Esophagus muscularis mucosa (tissue), 3 donors: ENCODE measurements around the gene SLC26A9.

Source experiments
- POLR2A ChIP-seq: fragments of 450-650 bp; IDR thresholded peaks from one replicate; pipeline ENCODE4 v1.6.1; 2017; ENCODE audit warnings: antibody characterized with exemption, moderate library complexity, mild to moderate bottlenecking, low read depth
- TF ChIP-seq, protein P1 (sequence below), 3 experiments: fragments of 200-600 bp in 2 of 3; fragments of 450-650 bp in 1 of 3; sonication (generic) in 2 of 3; IDR thresholded peaks; one replicate each; pipeline ENCODE4 v1.5.1; 2017 to 2019; ENCODE audit warnings: antibody characterized with exemption in 3 of 3, mild to moderate bottlenecking in 2 of 3, moderate library complexity in 1 of 3

DNA sequence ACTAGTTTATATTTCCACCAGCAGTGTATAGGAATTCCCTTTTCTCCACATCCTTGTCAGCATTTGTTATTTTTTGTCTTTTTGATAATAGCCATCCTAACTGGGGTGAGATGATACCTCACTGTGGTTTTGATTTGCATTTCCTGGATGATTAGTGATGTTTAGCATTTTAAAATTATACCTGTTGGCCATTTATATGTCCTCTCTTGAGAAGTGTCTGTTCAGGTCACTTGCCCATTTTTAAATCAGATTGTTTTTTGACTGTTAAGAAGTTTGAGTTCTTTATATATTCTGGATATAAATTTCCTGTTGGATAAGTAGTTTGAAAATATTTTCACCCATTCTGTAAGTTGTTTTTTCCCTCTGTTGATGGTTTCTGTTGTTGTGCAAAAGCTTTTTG lies 62.3 kb downstream of the SLC26A9 start:
- no peak for TF ChIP-seq POLR2A
- TF ChIP-seq, protein P1, sequence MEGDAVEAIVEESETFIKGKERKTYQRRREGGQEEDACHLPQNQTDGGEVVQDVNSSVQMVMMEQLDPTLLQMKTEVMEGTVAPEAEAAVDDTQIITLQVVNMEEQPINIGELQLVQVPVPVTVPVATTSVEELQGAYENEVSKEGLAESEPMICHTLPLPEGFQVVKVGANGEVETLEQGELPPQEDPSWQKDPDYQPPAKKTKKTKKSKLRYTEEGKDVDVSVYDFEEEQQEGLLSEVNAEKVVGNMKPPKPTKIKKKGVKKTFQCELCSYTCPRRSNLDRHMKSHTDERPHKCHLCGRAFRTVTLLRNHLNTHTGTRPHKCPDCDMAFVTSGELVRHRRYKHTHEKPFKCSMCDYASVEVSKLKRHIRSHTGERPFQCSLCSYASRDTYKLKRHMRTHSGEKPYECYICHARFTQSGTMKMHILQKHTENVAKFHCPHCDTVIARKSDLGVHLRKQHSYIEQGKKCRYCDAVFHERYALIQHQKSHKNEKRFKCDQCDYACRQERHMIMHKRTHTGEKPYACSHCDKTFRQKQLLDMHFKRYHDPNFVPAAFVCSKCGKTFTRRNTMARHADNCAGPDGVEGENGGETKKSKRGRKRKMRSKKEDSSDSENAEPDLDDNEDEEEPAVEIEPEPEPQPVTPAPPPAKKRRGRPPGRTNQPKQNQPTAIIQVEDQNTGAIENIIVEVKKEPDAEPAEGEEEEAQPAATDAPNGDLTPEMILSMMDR (IDR thresholded peaks at IDR 0.05): no peak
